ENCODE measurements around the gene RBM41. TPM values are rescaled to one million over a fixed set of nuclear protein-coding genes. Genes with fewer than 3 reads are reported as not detected.

Gene RBM41
- total and polyA plus RNA-seq, 9 of the 15 experiments (the other 6 are each of a cell fraction or from before 2014, with no cell fraction given), result 11.6 to 51.8 (median 27.9) TPM

- TF ChIP-seq, protein P1, sequence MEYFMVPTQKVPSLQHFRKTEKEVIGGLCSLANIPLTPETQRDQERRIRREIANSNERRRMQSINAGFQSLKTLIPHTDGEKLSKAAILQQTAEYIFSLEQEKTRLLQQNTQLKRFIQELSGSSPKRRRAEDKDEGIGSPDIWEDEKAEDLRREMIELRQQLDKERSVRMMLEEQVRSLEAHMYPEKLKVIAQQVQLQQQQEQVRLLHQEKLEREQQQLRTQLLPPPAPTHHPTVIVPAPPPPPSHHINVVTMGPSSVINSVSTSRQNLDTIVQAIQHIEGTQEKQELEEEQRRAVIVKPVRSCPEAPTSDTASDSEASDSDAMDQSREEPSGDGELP (CRISPR knock-in tag; IDR thresholded peaks at IDR 0.05; ENCODE audit: borderline replicate concordance), result peak; percentile 13; the same call in 1 of the 2 replicates
- TF ChIP-seq FOXJ3 (CRISPR knock-in tag; IDR thresholded peaks at IDR 0.05) (no peak), ZNF282 (CRISPR knock-in tag; IDR thresholded peaks at IDR 0.05) (no peak), TEAD2 (tag; IDR thresholded peaks at IDR 0.05) (no peak), FOXA3 (CRISPR knock-in tag; conservative IDR thresholded peaks at IDR 0.05 in 1 of 2, IDR thresholded peaks at IDR 0.05 in 1 of 2) (peak; percentile 21 to 77; a peak in 1 of 4 replicates), RBFOX2 (IDR thresholded peaks at IDR 0.05; ENCODE audit: low read depth, low read length) (peak; percentile 55), POLR2A (conservative IDR thresholded peaks at IDR 0.05) (peak; percentile 39; the same call in 1 of the 2 replicates), ZNF263 (CRISPR knock-in tag; IDR thresholded peaks at IDR 0.05; ENCODE audit: borderline replicate concordance) (no peak; the same call in 1 of the 2 replicates), FOXK2 (conservative IDR thresholded peaks at IDR 0.05 in 1 of 2, IDR thresholded peaks at IDR 0.05 in 1 of 2; ENCODE audit: low read depth in 2 of 2) (peak; percentile 37 to 64; a peak in 1 of 4 replicates), HINFP (tag; conservative IDR thresholded peaks at IDR 0.05; ENCODE audit: low read depth) (0 out of 2 replicates have a peak, but pooled peaks have one; percentile 13), RBM22 (IDR thresholded peaks at IDR 0.05; ENCODE audit: low read depth, low read length, poor library complexity, severe bottlenecking) (peak; percentile 46), NR2C2 (CRISPR knock-in tag; IDR thresholded peaks at IDR 0.05) (no peak), NR2C2 (tag; IDR thresholded peaks at IDR 0.05) (peak; percentile 78)
- TF ChIP-seq, protein P2, sequence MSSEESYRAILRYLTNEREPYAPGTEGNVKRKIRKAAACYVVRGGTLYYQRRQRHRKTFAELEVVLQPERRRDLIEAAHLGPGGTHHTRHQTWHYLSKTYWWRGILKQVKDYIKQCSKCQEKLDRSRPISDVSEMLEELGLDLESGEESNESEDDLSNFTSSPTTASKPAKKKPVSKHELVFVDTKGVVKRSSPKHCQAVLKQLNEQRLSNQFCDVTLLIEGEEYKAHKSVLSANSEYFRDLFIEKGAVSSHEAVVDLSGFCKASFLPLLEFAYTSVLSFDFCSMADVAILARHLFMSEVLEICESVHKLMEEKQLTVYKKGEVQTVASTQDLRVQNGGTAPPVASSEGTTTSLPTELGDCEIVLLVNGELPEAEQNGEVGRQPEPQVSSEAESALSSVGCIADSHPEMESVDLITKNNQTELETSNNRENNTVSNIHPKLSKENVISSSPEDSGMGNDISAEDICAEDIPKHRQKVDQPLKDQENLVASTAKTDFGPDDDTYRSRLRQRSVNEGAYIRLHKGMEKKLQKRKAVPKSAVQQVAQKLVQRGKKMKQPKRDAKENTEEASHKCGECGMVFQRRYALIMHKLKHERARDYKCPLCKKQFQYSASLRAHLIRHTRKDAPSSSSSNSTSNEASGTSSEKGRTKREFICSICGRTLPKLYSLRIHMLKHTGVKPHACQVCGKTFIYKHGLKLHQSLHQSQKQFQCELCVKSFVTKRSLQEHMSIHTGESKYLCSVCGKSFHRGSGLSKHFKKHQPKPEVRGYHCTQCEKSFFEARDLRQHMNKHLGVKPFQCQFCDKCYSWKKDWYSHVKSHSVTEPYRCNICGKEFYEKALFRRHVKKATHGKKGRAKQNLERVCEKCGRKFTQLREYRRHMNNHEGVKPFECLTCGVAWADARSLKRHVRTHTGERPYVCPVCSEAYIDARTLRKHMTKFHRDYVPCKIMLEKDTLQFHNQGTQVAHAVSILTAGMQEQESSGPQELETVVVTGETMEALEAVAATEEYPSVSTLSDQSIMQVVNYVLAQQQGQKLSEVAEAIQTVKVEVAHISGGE (CRISPR knock-in tag; IDR thresholded peaks at IDR 0.05), result no peak
- TF ChIP-seq, protein P3, sequence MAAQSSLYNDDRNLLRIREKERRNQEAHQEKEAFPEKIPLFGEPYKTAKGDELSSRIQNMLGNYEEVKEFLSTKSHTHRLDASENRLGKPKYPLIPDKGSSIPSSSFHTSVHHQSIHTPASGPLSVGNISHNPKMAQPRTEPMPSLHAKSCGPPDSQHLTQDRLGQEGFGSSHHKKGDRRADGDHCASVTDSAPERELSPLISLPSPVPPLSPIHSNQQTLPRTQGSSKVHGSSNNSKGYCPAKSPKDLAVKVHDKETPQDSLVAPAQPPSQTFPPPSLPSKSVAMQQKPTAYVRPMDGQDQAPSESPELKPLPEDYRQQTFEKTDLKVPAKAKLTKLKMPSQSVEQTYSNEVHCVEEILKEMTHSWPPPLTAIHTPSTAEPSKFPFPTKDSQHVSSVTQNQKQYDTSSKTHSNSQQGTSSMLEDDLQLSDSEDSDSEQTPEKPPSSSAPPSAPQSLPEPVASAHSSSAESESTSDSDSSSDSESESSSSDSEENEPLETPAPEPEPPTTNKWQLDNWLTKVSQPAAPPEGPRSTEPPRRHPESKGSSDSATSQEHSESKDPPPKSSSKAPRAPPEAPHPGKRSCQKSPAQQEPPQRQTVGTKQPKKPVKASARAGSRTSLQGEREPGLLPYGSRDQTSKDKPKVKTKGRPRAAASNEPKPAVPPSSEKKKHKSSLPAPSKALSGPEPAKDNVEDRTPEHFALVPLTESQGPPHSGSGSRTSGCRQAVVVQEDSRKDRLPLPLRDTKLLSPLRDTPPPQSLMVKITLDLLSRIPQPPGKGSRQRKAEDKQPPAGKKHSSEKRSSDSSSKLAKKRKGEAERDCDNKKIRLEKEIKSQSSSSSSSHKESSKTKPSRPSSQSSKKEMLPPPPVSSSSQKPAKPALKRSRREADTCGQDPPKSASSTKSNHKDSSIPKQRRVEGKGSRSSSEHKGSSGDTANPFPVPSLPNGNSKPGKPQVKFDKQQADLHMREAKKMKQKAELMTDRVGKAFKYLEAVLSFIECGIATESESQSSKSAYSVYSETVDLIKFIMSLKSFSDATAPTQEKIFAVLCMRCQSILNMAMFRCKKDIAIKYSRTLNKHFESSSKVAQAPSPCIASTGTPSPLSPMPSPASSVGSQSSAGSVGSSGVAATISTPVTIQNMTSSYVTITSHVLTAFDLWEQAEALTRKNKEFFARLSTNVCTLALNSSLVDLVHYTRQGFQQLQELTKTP (IDR thresholded peaks at IDR 0.05; ENCODE audit: low read depth in 1 of 2, partially characterized antibody in 2 of 2), result peak in 1 of 2 experiments; percentile 93
Observed at GRCh38 chrX:107118322-107119147, at the start of gene RBM41 (continued).

Measured in K562 (cell line).